ENCODE data around the gene NKAIN2.

DNA sequence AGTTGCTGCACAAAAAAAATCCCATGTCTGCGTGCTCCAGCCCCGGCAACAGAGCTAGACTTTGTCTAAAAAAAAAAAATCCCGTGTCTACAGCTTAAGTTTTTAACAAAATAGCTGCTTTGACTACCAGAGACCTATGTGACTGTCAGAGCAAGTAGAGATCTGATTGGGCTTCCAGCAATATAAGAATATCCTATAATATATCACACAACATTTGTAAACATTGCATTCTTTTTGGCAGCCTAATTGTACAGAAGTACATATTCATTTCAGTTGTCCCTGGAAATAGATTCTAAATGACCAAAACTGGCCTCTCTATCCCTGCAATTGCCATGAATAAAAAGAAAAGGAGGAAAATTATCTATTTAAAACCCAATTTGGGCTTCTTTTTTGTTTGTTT is 1019.1 kb downstream of the NKAIN2 start:
- TF ChIP-seq, protein P1, sequence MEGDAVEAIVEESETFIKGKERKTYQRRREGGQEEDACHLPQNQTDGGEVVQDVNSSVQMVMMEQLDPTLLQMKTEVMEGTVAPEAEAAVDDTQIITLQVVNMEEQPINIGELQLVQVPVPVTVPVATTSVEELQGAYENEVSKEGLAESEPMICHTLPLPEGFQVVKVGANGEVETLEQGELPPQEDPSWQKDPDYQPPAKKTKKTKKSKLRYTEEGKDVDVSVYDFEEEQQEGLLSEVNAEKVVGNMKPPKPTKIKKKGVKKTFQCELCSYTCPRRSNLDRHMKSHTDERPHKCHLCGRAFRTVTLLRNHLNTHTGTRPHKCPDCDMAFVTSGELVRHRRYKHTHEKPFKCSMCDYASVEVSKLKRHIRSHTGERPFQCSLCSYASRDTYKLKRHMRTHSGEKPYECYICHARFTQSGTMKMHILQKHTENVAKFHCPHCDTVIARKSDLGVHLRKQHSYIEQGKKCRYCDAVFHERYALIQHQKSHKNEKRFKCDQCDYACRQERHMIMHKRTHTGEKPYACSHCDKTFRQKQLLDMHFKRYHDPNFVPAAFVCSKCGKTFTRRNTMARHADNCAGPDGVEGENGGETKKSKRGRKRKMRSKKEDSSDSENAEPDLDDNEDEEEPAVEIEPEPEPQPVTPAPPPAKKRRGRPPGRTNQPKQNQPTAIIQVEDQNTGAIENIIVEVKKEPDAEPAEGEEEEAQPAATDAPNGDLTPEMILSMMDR (optimal IDR thresholded peaks at IDR 0.05 in 1 of 3, IDR thresholded peaks at IDR 0.05 in 1 of 3, conservative IDR thresholded peaks at IDR 0.05 in 1 of 3; ENCODE audit: extremely low read depth in 1 of 3, insufficient read depth in 2 of 3, low read length in 3 of 3): no peak
- TF ChIP-seq EZH2 (IDR thresholded peaks at IDR 0.05; ENCODE audit: low read length): no peak
